ENCODE measurements around the gene GRIA4. TPM values are rescaled to one million over a fixed set of nuclear protein-coding genes. Genes with fewer than 3 reads are reported as not detected.

Gene GRIA4
- total and polyA plus RNA-seq, 2 donors (not counting 1 experiment from before 2014, with no cell fraction given), result not detected

- no peak for DNase-seq
- no peaks in the 10 kb centered on the region for H3K27me3 Mint-ChIP-seq
- 86% methylated on average over 1 of the region's 1 CpG for WGBS (ENCODE audit: insufficient coverage)
Observed at GRCh38 chr11:105647780-105648179, 37.9 kb downstream of the GRIA4 start.

DNA sequence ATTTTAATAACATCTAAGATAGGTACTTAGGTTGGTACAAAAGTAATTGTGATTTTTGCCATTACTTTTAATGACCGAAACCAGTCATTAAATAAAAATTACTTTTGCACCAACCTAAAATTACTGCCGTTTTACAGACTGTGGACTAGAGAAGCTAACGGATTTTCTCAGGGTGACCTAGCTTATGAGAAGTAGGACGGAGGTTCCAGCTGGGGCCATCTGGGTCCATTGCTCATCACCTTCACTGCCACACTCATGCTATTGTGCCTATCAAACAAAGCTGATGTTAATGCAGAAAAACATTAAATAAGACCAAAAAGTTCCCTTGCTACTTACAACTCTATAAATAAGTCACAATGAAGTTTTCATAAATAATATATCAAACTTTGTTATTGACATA lies 38.9 kb downstream of the GRIA4 start:
- intact Hi-C loops (cut with micrococcal nuclease), result no loop called here
- Histone ChIP-seq H3K9ac (ENCODE audit: low read length) (no peak overlapping the region), H2AFZ (ENCODE audit: insufficient read depth, low read depth, low read length, poor library complexity, severe bottlenecking) (no peak overlapping the region), H3K79me2 (ENCODE audit: control insufficient read depth, insufficient read depth, low read length) (no peaks in the 10 kb centered on the region), H3K36me3 (replicated peaks in 1 of 2; ENCODE audit: control extremely low read depth in 1 of 2, control insufficient read depth in 1 of 2, extremely low read depth in 1 of 2, insufficient read depth in 2 of 2, low read length in 1 of 2) (no peaks in the 10 kb centered on the region), H3K4me2 (replicated peaks; ENCODE audit: low read depth, low read length, poor library complexity, severe bottlenecking) (no peak overlapping the region), H3K27ac (ENCODE audit: low read length in 2 of 2) (no peak overlapping the region), H3K27me3 (replicated peaks in 1 of 4; ENCODE audit: control extremely low read depth in 1 of 4, control insufficient read depth in 3 of 4, insufficient read depth in 4 of 4, low read length in 3 of 4) (no peaks in the 10 kb centered on the region), H4K20me1 (ENCODE audit: control insufficient read depth, insufficient read depth, low read length, poor library complexity, severe bottlenecking) (no peaks in the 10 kb centered on the region), H3K4me1 (ENCODE audit: control insufficient read depth in 2 of 2, insufficient read depth in 2 of 2, low read length in 2 of 2) (no peaks in the 10 kb centered on the region), H3K9me3 (ENCODE audit: control extremely low read depth in 1 of 3, control insufficient read depth in 2 of 3, insufficient read depth in 1 of 3, low read length in 2 of 3) (peaks cover 0 to 1% (median 0%) of the 10 kb centered on the region in 3 donors), H3K4me3 (ENCODE audit: control extremely low read depth in 1 of 5, extremely low read depth in 1 of 5, insufficient read depth in 1 of 5, low read depth in 2 of 5, low read length in 4 of 5) (no peak overlapping the region)
- H3K4me3 Mint-ChIP-seq, result no peak overlapping the region
- H3K27ac Mint-ChIP-seq, result no peak overlapping the region
- H3K27me3 Mint-ChIP-seq, result no peaks in the 10 kb centered on the region
- no peak for DNase-seq
- ATAC-seq (ENCODE audit: low read depth), result no peak
- H3K9me3 Mint-ChIP-seq (ENCODE audit: insufficient read depth), result peaks cover 7% of the 10 kb centered on the region
- no CpG with 5 or more reads among the region's 4 CpGs for WGBS (ENCODE audit: insufficient coverage)
- ChIA-PET POLR2A (no interaction called here), CTCF (no interaction called here)
- no peaks in the 10 kb centered on the region for H3K4me1 Mint-ChIP-seq
- TF ChIP-seq, protein P1, sequence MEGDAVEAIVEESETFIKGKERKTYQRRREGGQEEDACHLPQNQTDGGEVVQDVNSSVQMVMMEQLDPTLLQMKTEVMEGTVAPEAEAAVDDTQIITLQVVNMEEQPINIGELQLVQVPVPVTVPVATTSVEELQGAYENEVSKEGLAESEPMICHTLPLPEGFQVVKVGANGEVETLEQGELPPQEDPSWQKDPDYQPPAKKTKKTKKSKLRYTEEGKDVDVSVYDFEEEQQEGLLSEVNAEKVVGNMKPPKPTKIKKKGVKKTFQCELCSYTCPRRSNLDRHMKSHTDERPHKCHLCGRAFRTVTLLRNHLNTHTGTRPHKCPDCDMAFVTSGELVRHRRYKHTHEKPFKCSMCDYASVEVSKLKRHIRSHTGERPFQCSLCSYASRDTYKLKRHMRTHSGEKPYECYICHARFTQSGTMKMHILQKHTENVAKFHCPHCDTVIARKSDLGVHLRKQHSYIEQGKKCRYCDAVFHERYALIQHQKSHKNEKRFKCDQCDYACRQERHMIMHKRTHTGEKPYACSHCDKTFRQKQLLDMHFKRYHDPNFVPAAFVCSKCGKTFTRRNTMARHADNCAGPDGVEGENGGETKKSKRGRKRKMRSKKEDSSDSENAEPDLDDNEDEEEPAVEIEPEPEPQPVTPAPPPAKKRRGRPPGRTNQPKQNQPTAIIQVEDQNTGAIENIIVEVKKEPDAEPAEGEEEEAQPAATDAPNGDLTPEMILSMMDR (IDR thresholded peaks at IDR 0.05), result no peak
- TF ChIP-seq EZH2 (IDR thresholded peaks at IDR 0.05; ENCODE audit: borderline replicate concordance, insufficient read depth, low read depth, low read length, poor library complexity, severe bottlenecking), result no peak

More at GRCh38 chr11:105647780-105648179, 37.9 kb downstream of the GRIA4 start:
- intact Hi-C loops (cut with micrococcal nuclease), result no loop called here
- Histone ChIP-seq H3K4me3 (ENCODE audit: control extremely low read depth in 1 of 5, extremely low read depth in 1 of 5, insufficient read depth in 1 of 5, low read depth in 2 of 5, low read length in 4 of 5) (no peak overlapping the region), H2AFZ (ENCODE audit: insufficient read depth, low read depth, low read length, poor library complexity, severe bottlenecking) (no peak overlapping the region), H3K36me3 (replicated peaks in 1 of 2; ENCODE audit: control extremely low read depth in 1 of 2, control insufficient read depth in 1 of 2, extremely low read depth in 1 of 2, insufficient read depth in 2 of 2, low read length in 1 of 2) (no peaks in the 10 kb centered on the region), H4K20me1 (ENCODE audit: control insufficient read depth, insufficient read depth, low read length, poor library complexity, severe bottlenecking) (no peaks in the 10 kb centered on the region), H3K4me2 (replicated peaks; ENCODE audit: low read depth, low read length, poor library complexity, severe bottlenecking) (no peak overlapping the region), H3K27me3 (replicated peaks in 1 of 4; ENCODE audit: control extremely low read depth in 1 of 4, control insufficient read depth in 3 of 4, insufficient read depth in 4 of 4, low read length in 3 of 4) (no peaks in the 10 kb centered on the region), H3K9me3 (ENCODE audit: control extremely low read depth in 1 of 3, control insufficient read depth in 2 of 3, insufficient read depth in 1 of 3, low read length in 2 of 3) (peaks cover 0 to 3% (median 0%) of the 10 kb centered on the region in 3 donors), H3K4me1 (ENCODE audit: control insufficient read depth in 2 of 2, insufficient read depth in 2 of 2, low read length in 2 of 2) (no peaks in the 10 kb centered on the region), H3K79me2 (ENCODE audit: control insufficient read depth, insufficient read depth, low read length) (no peaks in the 10 kb centered on the region), H3K27ac (ENCODE audit: low read length in 2 of 2) (no peak overlapping the region), H3K9ac (ENCODE audit: low read length) (no peak overlapping the region)
- CTCF ChIA-PET, result no interaction called here
- peaks cover 7% of the 10 kb centered on the region for H3K9me3 Mint-ChIP-seq (ENCODE audit: insufficient read depth)
- H3K4me3 Mint-ChIP-seq, result no peak overlapping the region
- TF ChIP-seq, protein P1 (IDR thresholded peaks at IDR 0.05), result no peak
- no peak overlapping the region for H3K27ac Mint-ChIP-seq
- POLR2A ChIA-PET, result no interaction called here
- ATAC-seq (ENCODE audit: low read depth), result no peak
- no peaks in the 10 kb centered on the region for H3K4me1 Mint-ChIP-seq

Data from B cell (primary cell).